MM.1S (cell line): Measurements from ENCODE around the gene KRTAP2-4.
"Not testable (repeated sequence)": the region's sequence is repeated elsewhere in the genome, so short reads cannot be mapped to it uniquely, and the experiment has no call there.

Experiments
- EZH2 ChIP-seq: fragments of 300-600 bp; sonication (generic); optimal IDR thresholded peaks from 2 replicates; pipeline ENCODE3; 2017; ENCODE audit warnings: low read depth, mild to moderate bottlenecking, antibody characterized with exemption, low read length, mixed read lengths
- TF ChIP-seq, protein P1 (sequence below): fragments of 300-600 bp; sonication (generic); IDR thresholded peaks from 2 replicates; pipeline ENCODE4 v1.5.1; 2016; ENCODE audit warnings: antibody characterized with exemption, low read length, mixed read lengths

DNA sequence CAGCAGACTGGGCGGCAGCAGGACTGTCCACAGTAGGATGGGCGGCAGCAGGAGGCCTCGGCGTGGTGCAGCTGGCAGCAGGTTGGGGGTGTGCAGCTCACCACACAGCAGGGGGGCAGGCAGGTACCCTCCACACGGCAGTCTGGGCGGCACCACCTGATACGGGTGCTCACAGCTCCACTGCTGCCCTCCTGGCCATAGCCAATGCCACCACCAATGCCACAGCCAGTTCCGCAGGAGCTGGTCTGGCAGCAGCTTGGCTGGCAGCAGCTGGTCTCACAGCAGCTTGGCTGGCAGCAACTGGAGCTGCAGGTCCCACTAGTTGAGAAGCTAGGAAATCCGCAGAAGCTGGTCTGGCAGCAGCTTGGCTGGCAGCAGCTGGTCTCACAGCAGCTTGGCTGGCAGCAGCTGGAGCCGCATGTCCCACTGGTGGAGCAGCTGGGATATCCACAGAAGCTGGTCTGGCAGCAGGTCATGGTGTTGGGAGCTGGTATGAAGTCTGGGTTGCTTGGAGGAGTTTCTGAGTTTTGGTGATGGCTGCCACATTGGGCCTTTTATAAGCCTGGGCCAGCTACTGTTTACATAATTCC is 31.2 kb downstream of the KRTAP2-4 start, which contains the start of gene KRTAP1-3:
- TF ChIP-seq EZH2 = not testable (repeated sequence)
- TF ChIP-seq, protein P1, sequence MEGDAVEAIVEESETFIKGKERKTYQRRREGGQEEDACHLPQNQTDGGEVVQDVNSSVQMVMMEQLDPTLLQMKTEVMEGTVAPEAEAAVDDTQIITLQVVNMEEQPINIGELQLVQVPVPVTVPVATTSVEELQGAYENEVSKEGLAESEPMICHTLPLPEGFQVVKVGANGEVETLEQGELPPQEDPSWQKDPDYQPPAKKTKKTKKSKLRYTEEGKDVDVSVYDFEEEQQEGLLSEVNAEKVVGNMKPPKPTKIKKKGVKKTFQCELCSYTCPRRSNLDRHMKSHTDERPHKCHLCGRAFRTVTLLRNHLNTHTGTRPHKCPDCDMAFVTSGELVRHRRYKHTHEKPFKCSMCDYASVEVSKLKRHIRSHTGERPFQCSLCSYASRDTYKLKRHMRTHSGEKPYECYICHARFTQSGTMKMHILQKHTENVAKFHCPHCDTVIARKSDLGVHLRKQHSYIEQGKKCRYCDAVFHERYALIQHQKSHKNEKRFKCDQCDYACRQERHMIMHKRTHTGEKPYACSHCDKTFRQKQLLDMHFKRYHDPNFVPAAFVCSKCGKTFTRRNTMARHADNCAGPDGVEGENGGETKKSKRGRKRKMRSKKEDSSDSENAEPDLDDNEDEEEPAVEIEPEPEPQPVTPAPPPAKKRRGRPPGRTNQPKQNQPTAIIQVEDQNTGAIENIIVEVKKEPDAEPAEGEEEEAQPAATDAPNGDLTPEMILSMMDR = not testable (repeated sequence)
